ENCODE data around the gene CDH2.

CDH2 gene

DNA sequence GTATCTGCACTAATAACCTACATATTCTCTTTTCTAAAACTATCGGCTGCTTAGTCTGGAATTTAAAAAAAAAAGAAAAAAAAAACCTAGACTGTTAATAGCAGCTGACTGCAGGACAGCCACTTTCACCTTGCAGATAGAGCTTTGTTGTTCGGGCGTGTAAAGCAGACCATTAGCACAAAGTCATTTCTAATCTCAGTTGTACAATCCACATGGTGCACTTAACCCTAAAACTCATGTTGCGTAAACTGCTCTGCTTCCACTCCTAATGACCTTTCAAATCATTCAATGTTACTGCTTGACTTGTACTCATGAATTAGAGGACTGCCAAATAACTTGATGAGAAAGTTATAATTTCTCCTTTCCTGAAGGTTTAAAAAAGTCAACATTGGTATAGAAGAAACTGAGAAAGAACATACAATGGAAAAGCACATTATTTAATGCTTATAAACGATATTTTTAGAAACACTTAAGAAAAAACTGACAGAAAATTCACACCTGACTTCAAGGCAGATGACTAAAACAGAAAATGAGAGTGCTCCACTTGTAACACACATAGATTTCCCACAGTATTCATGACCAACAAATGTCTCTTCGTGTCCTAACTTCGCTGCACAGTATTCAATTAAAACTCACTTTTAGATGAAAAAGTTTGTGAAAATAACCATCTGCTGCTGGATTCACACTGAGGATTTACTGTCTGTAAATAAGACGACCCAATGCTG, 2.6 kb downstream of the CDH2 start:
- H3K4me3 ChIP-seq (ENCODE audit: low read depth, low read length) = peak overlapping the region; percentile 86
- DNase-seq (ENCODE audit: low read depth) = no peak

DNA sequence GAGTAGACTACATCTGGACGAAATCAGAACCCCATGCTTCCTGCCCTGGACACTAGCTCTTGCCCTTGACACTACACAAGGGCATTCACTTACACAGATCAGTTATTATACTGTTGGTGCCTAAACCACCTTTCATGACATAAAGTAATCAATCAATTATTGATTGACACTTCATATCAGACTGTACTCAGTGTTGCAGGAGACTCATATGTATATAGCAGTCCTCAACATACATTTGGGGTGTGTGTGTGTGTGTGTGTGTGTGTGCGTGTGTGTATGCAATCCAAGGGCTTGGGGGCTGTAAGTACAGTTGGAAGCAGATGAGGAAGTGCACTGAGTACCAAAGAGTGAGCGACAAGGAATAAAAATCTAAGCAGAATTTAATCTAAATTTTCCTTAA, 5.1 kb downstream of the CDH2 start:
- no peak for DNase-seq (ENCODE audit: low read depth)
- no peak overlapping the region for H3K4me3 ChIP-seq (ENCODE audit: low read depth, low read length)

GRCh38 chr18:28168725-28169124, 8.2 kb downstream of the CDH2 start:
- DNase-seq (ENCODE audit: low read depth) = no peak
- no peak overlapping the region for H3K4me3 ChIP-seq (ENCODE audit: low read depth, low read length)

- no peak overlapping the region for H3K4me3 ChIP-seq (ENCODE audit: low read depth, low read length)
- no peak for DNase-seq (ENCODE audit: low read depth)
Observed at GRCh38 chr18:28167835-28168349, 9.0 kb downstream of the CDH2 start.

DNA sequence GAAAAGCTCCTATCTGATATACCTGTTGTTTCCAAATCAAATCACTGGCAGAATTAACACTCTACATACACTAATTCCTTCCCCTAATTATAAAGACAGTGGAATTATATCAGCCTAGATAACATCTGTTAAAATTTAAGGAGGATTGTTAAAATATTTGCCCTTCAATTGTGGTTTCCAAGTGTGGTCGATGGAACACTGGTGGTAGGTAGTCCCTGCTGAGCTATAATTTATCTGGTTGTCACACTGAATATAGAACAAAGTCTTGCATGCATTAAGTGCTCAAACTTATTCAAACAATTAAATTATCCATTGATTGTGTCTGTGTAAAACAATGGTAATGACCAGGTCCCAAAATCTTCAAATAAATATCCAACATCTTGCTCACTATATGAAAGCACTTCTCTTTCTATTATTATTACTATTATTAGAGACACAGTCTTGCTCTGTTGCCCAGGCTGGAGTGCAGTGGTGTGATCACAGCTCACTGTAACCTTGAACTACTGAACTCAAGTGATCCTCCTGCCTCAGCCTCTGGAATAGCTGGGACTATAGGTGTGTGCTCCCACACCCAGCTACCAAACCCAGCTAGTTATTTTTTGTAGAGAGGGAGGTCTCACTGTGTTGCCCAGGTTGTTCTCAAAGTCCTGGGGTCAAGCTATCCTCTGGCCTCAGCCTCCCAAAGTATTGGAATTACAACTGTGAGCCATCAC, 12.0 kb downstream of the CDH2 start:
- H3K4me3 ChIP-seq (ENCODE audit: low read depth, low read length) = no peak overlapping the region
- no peak for DNase-seq (ENCODE audit: low read depth)

GRCh38 chr18:28163201-28163775, 13.6 kb downstream of the CDH2 start:
- DNase-seq (ENCODE audit: low read depth) = peak; percentile 82
- H3K4me3 ChIP-seq (ENCODE audit: low read depth, low read length) = no peak overlapping the region

DNA sequence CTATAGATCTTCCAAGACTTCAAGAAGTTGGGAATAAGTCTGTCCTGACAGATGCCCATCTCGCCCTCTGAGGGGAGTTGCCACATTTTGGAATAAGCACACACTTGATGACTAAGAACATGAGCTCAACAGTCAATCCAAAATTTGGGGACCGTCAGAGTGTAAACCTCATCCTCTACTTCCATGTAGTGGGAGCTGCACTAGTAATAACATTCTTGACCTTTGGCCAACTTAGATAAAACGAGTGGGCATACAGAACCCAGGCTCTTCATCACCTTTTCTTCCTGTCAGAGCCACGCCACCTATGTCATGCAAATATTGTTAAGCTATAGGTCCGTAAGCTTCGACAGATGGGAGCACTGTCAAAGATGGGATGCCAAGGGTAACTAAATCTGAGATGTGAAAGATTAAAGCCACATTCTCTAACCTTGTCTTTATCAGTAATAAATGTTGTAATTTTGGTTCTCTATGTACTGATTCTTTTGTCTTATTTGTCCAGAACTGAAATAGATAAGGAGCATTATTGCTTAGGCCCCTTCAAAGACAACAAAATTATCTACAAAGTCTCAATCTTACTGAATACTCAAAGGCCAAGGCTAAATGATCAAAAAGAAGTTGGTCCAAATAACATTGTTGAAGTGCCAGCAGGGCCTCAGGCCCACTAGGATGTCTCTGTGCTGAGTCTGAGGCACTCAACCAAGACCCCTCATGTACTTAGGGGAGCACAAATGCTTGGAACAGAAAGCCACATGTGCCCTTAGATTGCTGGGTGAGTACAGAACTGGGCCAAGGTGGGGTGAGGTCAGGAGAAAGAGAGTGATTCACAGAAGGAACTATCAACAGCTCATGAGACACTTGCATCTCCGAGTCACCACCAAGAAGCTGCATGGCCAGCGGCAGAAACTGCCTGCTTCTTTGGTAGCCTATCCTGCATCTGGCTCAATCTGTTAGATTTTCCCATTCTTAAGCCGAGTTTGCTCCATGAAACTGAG, 15.0 kb downstream of the CDH2 start:
- DNase-seq (ENCODE audit: low read depth) = peak; percentile 48
- no peak overlapping the region for H3K4me3 ChIP-seq (ENCODE audit: low read depth, low read length)

DNA sequence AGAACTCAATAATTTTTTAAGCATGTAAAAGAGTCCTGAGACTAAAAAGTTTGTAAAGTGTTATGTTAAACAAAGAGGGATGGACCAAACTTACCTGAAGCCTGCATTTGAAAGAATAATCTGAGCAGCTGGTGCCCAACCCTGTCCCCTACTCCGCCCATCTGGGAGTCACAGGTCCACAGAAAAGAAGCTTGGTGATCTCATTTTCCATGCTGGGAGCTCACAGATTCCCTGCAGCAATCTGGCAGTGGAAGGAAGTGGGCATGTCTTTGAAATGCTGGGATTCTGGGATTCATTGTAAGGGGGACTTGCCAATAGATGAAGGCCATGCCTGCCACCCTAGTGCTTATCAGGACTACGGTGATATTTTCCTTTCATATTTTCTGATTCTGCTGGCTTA, 17.9 kb downstream of the CDH2 start:
- DNase-seq (ENCODE audit: low read depth) = no peak
- no peak overlapping the region for H3K4me3 ChIP-seq (ENCODE audit: low read depth, low read length)

- H3K4me3 ChIP-seq (ENCODE audit: low read depth, low read length) = no peak overlapping the region
- DNase-seq (ENCODE audit: low read depth) = no peak
Observed at GRCh38 chr18:28158083-28158581, 18.8 kb downstream of the CDH2 start.

- H3K4me3 ChIP-seq (ENCODE audit: low read depth, low read length) = no peak overlapping the region
- DNase-seq (ENCODE audit: low read depth) = no peak
Observed at GRCh38 chr18:28153485-28154065, 23.4 kb downstream of the CDH2 start.

DNA sequence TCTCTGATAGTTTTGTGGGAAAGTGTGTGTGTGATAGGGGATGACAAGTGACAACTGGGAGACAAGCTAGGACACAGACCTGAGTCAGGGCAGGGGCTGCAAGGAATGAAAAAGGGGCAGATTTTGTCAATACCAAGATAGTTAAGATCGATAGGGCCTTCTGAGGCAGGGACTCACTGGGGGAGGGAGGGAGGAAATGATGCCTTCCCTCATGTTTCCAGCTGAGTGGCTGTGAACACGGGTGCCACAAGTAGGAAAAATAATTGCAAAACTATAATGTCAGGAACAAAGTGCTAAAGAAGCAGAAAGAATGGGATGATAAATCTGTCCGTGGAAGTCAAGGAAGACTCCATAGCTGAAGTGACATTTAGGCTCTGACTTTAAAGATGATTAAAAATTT, 24.2 kb downstream of the CDH2 start:
- no peak overlapping the region for H3K4me3 ChIP-seq (ENCODE audit: low read depth, low read length)
- no peak for DNase-seq (ENCODE audit: low read depth)

- no peak overlapping the region for H3K4me3 ChIP-seq (ENCODE audit: low read depth, low read length)
- no peak for DNase-seq (ENCODE audit: low read depth)
Observed at GRCh38 chr18:28152354-28152753, 24.6 kb downstream of the CDH2 start.

DNA sequence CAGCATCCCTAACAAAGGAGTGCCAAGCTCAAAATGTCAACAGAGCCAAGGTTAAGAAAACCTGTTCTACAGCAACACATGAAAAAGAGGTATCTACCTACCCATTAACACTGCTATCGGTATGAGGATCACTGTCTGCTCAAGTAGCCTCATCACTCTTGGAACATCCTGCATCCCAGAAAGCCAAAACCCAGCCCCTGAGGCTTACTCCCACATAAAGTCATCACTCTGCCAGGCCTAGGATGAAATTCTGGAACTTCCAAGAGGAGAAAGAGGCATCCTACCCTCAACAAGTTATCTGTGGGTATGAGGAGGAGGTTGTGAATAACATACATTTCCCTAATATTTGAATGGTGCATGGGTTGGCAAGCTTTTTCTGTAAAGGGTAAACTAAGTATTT, 25.5 kb downstream of the CDH2 start:
- DNase-seq (ENCODE audit: low read depth) = no peak
- H3K4me3 ChIP-seq (ENCODE audit: low read depth, low read length) = no peak overlapping the region

DNA sequence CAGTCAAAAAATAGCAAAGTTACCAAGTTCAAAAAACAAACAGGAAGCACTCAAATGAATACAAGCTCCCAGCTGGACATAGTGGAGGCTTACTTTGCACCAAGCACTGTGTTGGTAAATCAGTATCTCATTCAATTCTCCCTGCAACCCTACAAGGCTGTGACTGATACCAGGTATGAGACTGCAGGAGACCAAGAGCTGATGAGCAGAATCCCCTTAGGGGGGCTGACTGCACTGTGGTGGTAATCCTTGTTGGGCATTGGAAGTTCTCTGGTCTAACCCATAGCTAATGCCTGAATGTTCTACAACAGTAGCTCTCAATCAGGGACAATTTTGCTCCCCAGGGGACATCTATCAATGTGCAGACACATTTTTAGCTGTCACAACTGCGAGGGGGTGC, 26.0 kb downstream of the CDH2 start:
- H3K4me3 ChIP-seq (ENCODE audit: low read depth, low read length) = no peak overlapping the region
- DNase-seq (ENCODE audit: low read depth) = no peak

DNA sequence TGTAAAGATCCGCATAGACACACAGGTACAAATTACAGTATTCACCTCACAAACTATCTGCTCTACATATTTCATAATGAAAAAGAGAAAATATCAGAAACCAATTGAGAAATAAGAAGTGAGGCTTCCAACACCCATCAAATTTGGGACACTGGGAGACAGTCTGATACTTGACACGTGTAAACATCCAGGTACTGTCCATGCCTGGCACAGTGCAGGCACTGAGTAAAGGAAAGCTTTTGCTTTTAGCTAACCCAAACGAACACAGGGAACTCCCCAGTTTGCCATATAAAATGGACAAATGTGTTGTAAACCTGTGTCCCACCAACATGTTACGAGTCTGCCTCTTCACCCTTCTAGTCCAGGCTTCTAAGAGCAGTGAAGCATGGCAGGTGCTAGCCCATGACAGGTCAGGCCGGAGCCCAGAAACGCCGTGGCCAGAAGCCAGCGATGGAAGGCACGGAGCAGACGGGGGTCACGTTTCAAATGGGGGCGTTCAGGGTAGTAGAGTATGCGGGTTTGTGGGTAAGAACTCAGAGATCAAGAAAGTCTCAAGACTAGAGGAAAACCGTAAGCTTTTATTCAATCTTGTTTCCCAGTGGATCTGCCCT, 27.0 kb downstream of the CDH2 start:
- DNase-seq (ENCODE audit: low read depth) = no peak
- H3K4me3 ChIP-seq (ENCODE audit: low read depth, low read length) = no peak overlapping the region

DNA sequence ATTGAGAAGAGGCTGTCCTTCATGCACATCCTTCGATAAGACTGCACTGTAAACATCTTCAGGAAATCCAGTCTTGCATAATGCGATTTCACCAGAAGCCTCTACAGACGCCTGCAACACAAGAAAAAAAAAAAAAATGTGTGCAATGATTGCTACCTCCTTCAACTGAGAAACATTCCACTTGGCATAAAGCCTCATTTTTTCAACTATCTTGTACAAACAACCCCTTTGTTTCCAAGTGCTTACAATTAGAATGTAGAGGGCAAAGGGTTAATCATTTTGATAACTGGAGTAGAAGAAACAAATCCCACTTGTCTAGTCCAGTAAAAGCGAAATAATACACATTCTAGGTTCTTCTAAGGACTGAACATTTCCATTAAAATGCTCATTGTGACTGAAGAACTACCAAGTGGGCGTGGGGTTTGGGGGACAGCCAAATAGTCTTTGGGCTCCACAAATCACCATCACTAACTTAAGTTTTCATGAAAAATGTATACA, 29.2 kb downstream of the CDH2 start:
- peak; percentile 69 for DNase-seq (ENCODE audit: low read depth)
- no peak overlapping the region for H3K4me3 ChIP-seq (ENCODE audit: low read depth, low read length)

DNA sequence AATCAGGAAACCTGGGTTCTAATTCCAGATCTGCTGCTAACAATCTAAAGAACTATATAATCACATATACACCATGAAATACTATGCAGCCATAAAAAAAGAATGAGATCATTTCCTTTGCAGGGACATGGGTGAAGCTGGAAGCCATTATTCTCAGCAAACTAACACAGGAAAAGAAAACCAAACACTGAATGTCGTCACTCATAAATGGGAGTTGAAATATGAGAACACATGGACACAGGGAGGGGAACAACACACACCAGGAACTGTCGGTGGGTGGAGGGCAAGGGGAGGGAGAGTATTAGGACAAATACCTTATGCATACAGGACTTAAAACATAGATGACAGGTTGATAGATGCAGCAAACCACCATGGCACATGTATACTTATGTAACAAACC, 33.2 kb downstream of the CDH2 start:
- DNase-seq (ENCODE audit: low read depth) = no peak
- no peak overlapping the region for H3K4me3 ChIP-seq (ENCODE audit: low read depth, low read length)

DNA sequence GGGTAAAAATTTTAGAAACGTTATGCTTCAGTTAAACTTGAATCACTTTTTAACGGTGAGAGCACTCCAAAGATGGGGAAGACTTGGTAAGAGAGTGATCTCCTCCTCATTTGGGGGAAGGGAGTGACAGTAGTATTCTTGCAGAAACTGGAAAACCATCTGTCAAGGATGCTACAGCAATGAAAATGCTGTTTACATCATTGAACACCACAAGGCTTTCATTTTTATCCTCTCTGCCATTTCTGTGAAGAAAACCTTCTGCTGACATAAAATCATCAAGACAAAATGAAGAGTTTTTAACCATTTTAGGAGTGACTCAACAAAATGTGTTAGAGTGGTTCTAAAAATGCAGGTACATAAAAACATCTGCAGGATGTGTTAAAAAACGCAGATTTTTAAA, 38.1 kb downstream of the CDH2 start:
- no peak overlapping the region for H3K4me3 ChIP-seq (ENCODE audit: low read depth, low read length)
- DNase-seq (ENCODE audit: low read depth) = no peak

All from skeletal muscle cell (primary cell).